GM23338 (cell line): ENCODE results near the gene GHDC. TPM values are rescaled to one million over a fixed set of nuclear protein-coding genes. Genes with fewer than 3 reads are reported as not detected.

ENCODE experiments used
- ATAC-seq: fragments of 200-7000 bp; cut with Tn5 transposase; 3 replicates; pipeline ENCODE4 v1.9.1; 2020
- DNase-seq: peaks from one replicate; pipeline ENCODE4 v3.0.0-alpha.2; 2015; ENCODE audit warnings: low spot score
- H2AFZ ChIP-seq: fragments of 200-600 bp; sonication (generic); 2 replicates; pipeline ENCODE4 v1.8.0; 2016; ENCODE audit warnings: antibody characterized with exemption, mild to moderate bottlenecking, moderate library complexity
- H3F3A ChIP-seq: fragments of 200-600 bp; sonication (generic); replicated peaks from 2 replicates; pipeline ENCODE4 v1.8.0; 2017; ENCODE audit warnings: antibody characterized with exemption, mixed run types, low read depth
- H3K27ac ChIP-seq: fragments of 200-600 bp; sonication (generic); 2 replicates; pipeline ENCODE4 v1.6.1; 2016; ENCODE audit warnings: low read depth
- H3K27me3 ChIP-seq: fragments of 200-600 bp; sonication (generic); 2 replicates; pipeline ENCODE4 v1.8.0; 2016; ENCODE audit warnings: mild to moderate bottlenecking, mixed run types, moderate library complexity; ENCODE audit not compliant: insufficient read depth
- H3K36me3 ChIP-seq: fragments of 200-600 bp; sonication (generic); 2 replicates; pipeline ENCODE4 v1.8.0; 2016; ENCODE audit warnings: mild to moderate bottlenecking; ENCODE audit not compliant: insufficient read depth
- H3K4me1 ChIP-seq: fragments of 200-600 bp; sonication (generic); 2 replicates; pipeline ENCODE4 v1.8.0; 2016; ENCODE audit warnings: mild to moderate bottlenecking, moderate library complexity; ENCODE audit not compliant: insufficient read depth
- H3K4me2 ChIP-seq: fragments of 200-600 bp; sonication (generic); 2 replicates; pipeline ENCODE4 v1.7.1; 2017; ENCODE audit warnings: mixed run types
- H3K4me3 ChIP-seq: fragments of 200-600 bp; sonication (generic); 2 replicates; pipeline ENCODE4 v1.6.1; 2016; ENCODE audit warnings: mixed run types
- H3K79me2 ChIP-seq: fragments of 200-600 bp; sonication (generic); replicated peaks from 2 replicates; pipeline ENCODE4 v1.8.0; 2017; ENCODE audit warnings: mild to moderate bottlenecking; ENCODE audit not compliant: insufficient read depth
- H3K9me2 ChIP-seq: fragments of 200-600 bp; sonication (generic); 2 replicates; pipeline ENCODE4 v1.8.0; 2017; ENCODE audit not compliant: insufficient read depth
- H4K20me1 ChIP-seq: fragments of 200-600 bp; sonication (generic); replicated peaks from 2 replicates; pipeline ENCODE4 v1.8.0; 2017; ENCODE audit warnings: mild to moderate bottlenecking; ENCODE audit not compliant: insufficient read depth
- H3K27ac Mint-ChIP-seq: 2 replicates; pipeline ENCODE4 v1.8.0; 2020; ENCODE audit warnings: inconsistent platforms, mild to moderate bottlenecking, moderate library complexity, mixed read lengths
- H3K27me3 Mint-ChIP-seq: 3 replicates; pipeline ENCODE4 v1.8.0; 2022; ENCODE audit warnings: low read depth, mild to moderate bottlenecking, moderate library complexity, mixed read lengths, inconsistent platforms; ENCODE audit not compliant: insufficient read depth, poor library complexity
- H3K36me3 Mint-ChIP-seq: 3 replicates; pipeline ENCODE4 v1.8.0; 2021; ENCODE audit warnings: low read depth, mild to moderate bottlenecking, inconsistent platforms, moderate library complexity, mixed read lengths
- H3K4me1 Mint-ChIP-seq: 3 replicates; pipeline ENCODE4 v1.8.0; 2020; ENCODE audit warnings: mild to moderate bottlenecking, inconsistent platforms, mixed read lengths
- H3K4me3 Mint-ChIP-seq: 3 replicates; pipeline ENCODE4 v1.8.0; 2021; ENCODE audit warnings: moderate library complexity, mild to moderate bottlenecking, inconsistent platforms, mixed read lengths
- H3K9me3 Mint-ChIP-seq: 3 replicates; pipeline ENCODE4 v1.8.0; 2020; ENCODE audit warnings: moderate library complexity, mild to moderate bottlenecking, inconsistent platforms, mixed read lengths
- CREB1 ChIP-seq: fragments of 250-450 bp; sonication (Bioruptor Pico); IDR thresholded peaks from 2 replicates; pipeline ENCODE4 v1.5.0; 2020; ENCODE audit warnings: low read depth, mild to moderate bottlenecking, moderate library complexity
- EZH2 ChIP-seq: fragments of 200-600 bp; sonication (generic); IDR thresholded peaks from one replicate; pipeline ENCODE4 v1.8.0; 2017; ENCODE audit warnings: antibody characterized with exemption, mild to moderate bottlenecking, low read depth; ENCODE audit not compliant: unreplicated experiment
- EZH2phosphoT487 ChIP-seq: fragments of 200-600 bp; sonication (generic); IDR thresholded peaks from one replicate; pipeline ENCODE4 v1.8.1; 2018; ENCODE audit warnings: antibody characterized with exemption; ENCODE audit not compliant: unreplicated experiment
- JUNB ChIP-seq: IDR thresholded peaks from one replicate; pipeline ENCODE4 v1.6.1; 2016; ENCODE audit warnings: antibody characterized with exemption; ENCODE audit not compliant: unreplicated experiment
- NANOG ChIP-seq: IDR thresholded peaks from 2 replicates; pipeline ENCODE4 v1.6.1; 2016; ENCODE audit warnings: antibody characterized with exemption, borderline replicate concordance
- POLR2AphosphoS5 ChIP-seq: IDR thresholded peaks from 2 replicates; pipeline ENCODE4 v1.6.1; 2016; ENCODE audit warnings: antibody characterized with exemption, low read depth
- STAT1 ChIP-seq: IDR thresholded peaks from one replicate; pipeline ENCODE4 v1.6.1; 2016; ENCODE audit warnings: antibody characterized with exemption; ENCODE audit not compliant: unreplicated experiment
- ZNF114 ChIP-seq: fragments of 250-450 bp; sonication (Bioruptor Pico); IDR thresholded peaks from 2 replicates; pipeline ENCODE4 v1.5.0; 2020; ENCODE audit warnings: mild to moderate bottlenecking, moderate library complexity
- ZNF331 ChIP-seq: fragments of 250-450 bp; sonication (Bioruptor Pico); IDR thresholded peaks from 2 replicates; pipeline ENCODE4 v1.5.0; 2020; ENCODE audit warnings: low read depth, mild to moderate bottlenecking, moderate library complexity
- polyA plus RNA-seq: library from polyadenylated mRNA; unstranded; fragments of >200 nt; fragmentation: Nextera tagmentation; extraction: Ambion mirVana; gene quantifications from 2 replicates; pipeline ENCODE4 v1.2.1, GENCODE V29; 2016
- total RNA-seq: library from RNA; depleted of rRNA; stranded (reverse); fragments of >200 nt; shearing (Covaris generic); gene quantifications from 2 replicates; pipeline ENCODE4 v1.2.3, GENCODE V29; 2014
- TF ChIP-seq, protein P1 (sequence below), 2 experiments: fragments of 200-600 bp in 1 of 2; sonication (generic) in 1 of 2; conservative IDR thresholded peaks; 2 replicates each; pipeline versions ENCODE4 v1.5.1 to v1.6.1; 2016 to 2017; ENCODE audit warnings: antibody characterized with exemption in 2 of 2, low read depth in 2 of 2, mild to moderate bottlenecking in 2 of 2, moderate library complexity in 1 of 2
- TF ChIP-seq, protein P2 (sequence below): fragments of 250-450 bp; sonication (Bioruptor Pico); IDR thresholded peaks from 2 replicates; pipeline ENCODE4 v1.5.0; 2020; ENCODE audit warnings: mild to moderate bottlenecking, moderate library complexity
- TF ChIP-seq, protein P3 (sequence below): IDR thresholded peaks from 2 replicates; pipeline ENCODE4 v1.6.1; 2016; ENCODE audit warnings: antibody characterized with exemption

The GHDC gene
- total and polyA plus RNA-seq, 2 experiments from 2014 or later: 4.0 to 13.8 TPM

DNA sequence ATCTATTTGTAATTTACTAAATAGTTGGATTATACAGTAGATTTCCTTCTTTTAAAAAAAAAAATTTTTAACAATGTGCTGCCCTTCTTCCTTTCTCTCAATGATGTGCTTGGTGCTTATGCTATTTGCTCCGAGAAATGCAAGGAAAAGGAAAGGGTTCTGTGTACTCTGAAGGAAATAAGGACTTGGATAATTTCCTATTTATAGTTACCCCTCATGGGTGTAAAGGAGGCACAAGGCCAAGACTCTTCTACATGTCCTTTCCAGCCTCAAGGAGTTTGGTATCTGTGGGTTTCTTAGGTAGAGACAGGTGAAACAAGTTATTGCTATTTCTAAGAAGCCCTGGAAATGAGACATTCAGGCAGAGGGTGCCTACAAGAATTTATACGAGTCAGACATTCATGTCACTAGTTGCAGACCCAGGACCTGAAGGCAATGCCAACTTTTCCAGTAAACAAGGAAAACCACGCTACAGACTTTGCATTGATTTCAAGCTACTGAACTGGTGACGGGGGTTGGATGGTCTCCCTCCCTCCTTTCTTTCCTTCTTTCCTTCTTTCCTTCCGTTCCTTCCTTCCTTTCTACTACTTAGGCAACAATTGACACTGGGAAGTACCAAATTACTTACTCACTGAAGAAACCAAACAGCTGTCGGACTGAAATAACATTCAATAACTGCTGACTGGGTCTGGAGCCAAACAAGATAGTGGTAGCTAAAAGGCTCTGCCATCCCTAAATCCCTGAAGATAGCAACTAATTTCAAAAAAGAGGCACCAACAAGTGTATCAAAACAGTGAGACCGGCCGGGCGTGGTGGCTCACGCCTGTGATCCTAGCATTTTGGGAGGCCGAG is 33.8 kb upstream of the GHDC start:
- Histone ChIP-seq H3K4me3 (no peak overlapping the region), H4K20me1 (no peaks in the 10 kb centered on the region), H3F3A (no peaks in the 10 kb centered on the region), H3K9me2 (no peaks in the 10 kb centered on the region), H3K36me3 (no peaks in the 10 kb centered on the region), H3K4me1 (no peaks in the 10 kb centered on the region), H3K27me3 (no peaks in the 10 kb centered on the region), H3K4me2 (no peak overlapping the region), H3K79me2 (peaks cover 16% of the 10 kb centered on the region; the same call in 1 of the 2 replicates), H2AFZ (no peak overlapping the region), H3K27ac (no peak overlapping the region; the same call in 1 of the 2 replicates)
- Mint-ChIP-seq H3K4me3 (no peak overlapping the region), H3K27me3 (peaks cover 2% of the 10 kb centered on the region), H3K9me3 (no peaks in the 10 kb centered on the region), H3K36me3 (peaks cover 14% of the 10 kb centered on the region), H3K4me1 (no peaks in the 10 kb centered on the region), H3K27ac (no peak overlapping the region)
- TF ChIP-seq CREB1: no peak
- no peak for TF ChIP-seq NANOG
- no peak for TF ChIP-seq ZNF331 (CRISPR knock-in tag)
- no peak for TF ChIP-seq EZH2
- TF ChIP-seq, protein P1, sequence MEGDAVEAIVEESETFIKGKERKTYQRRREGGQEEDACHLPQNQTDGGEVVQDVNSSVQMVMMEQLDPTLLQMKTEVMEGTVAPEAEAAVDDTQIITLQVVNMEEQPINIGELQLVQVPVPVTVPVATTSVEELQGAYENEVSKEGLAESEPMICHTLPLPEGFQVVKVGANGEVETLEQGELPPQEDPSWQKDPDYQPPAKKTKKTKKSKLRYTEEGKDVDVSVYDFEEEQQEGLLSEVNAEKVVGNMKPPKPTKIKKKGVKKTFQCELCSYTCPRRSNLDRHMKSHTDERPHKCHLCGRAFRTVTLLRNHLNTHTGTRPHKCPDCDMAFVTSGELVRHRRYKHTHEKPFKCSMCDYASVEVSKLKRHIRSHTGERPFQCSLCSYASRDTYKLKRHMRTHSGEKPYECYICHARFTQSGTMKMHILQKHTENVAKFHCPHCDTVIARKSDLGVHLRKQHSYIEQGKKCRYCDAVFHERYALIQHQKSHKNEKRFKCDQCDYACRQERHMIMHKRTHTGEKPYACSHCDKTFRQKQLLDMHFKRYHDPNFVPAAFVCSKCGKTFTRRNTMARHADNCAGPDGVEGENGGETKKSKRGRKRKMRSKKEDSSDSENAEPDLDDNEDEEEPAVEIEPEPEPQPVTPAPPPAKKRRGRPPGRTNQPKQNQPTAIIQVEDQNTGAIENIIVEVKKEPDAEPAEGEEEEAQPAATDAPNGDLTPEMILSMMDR (conservative IDR thresholded peaks at IDR 0.05; ENCODE audit: low read depth in 2 of 2): no peak
- DNase-seq (no peak), ATAC-seq (no peak)

DNA sequence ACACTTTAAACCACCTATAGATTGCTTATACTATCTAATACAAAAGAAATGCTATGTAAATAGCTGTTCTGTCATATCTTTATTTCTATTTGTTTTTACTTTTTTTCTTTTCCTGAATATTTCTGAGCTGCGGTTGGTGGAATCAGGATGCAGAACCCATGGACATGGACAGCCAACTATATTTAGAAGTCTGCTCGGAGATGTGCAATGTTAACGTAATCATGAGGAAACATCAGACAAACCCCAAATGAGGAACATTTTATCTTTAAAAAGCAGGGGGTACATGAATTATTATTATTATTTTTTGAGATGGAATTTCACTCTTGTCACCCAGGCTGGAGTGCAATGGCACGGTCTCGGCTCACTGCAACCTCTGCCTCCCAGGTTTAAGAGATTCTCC is 31.4 kb upstream of the GHDC start:
- ATAC-seq (no peak), DNase-seq (no peak)
- Histone ChIP-seq H3F3A (no peaks in the 10 kb centered on the region), H3K4me3 (no peak overlapping the region), H3K4me2 (no peak overlapping the region), H3K36me3 (no peaks in the 10 kb centered on the region), H4K20me1 (no peaks in the 10 kb centered on the region), H3K27me3 (no peaks in the 10 kb centered on the region), H3K4me1 (no peaks in the 10 kb centered on the region), H2AFZ (no peak overlapping the region), H3K79me2 (0 out of 2 replicates have a peak, but pooled peaks cover 4% of the 10 kb centered on the region), H3K9me2 (no peaks in the 10 kb centered on the region), H3K27ac (no peak overlapping the region)
- Mint-ChIP-seq H3K4me1 (no peaks in the 10 kb centered on the region), H3K4me3 (no peak overlapping the region), H3K27ac (no peak overlapping the region), H3K9me3 (no peaks in the 10 kb centered on the region), H3K27me3 (peaks cover 2% of the 10 kb centered on the region), H3K36me3 (peaks cover 22% of the 10 kb centered on the region)
- TF ChIP-seq EZH2phosphoT487 (no peak), POLR2AphosphoS5 (no peak), CREB1 (no peak), STAT1 (no peak), ZNF331 (CRISPR knock-in tag) (no peak), ZNF114 (CRISPR knock-in tag) (no peak), JUNB (no peak), NANOG (no peak), EZH2 (no peak)
- TF ChIP-seq, protein P2, sequence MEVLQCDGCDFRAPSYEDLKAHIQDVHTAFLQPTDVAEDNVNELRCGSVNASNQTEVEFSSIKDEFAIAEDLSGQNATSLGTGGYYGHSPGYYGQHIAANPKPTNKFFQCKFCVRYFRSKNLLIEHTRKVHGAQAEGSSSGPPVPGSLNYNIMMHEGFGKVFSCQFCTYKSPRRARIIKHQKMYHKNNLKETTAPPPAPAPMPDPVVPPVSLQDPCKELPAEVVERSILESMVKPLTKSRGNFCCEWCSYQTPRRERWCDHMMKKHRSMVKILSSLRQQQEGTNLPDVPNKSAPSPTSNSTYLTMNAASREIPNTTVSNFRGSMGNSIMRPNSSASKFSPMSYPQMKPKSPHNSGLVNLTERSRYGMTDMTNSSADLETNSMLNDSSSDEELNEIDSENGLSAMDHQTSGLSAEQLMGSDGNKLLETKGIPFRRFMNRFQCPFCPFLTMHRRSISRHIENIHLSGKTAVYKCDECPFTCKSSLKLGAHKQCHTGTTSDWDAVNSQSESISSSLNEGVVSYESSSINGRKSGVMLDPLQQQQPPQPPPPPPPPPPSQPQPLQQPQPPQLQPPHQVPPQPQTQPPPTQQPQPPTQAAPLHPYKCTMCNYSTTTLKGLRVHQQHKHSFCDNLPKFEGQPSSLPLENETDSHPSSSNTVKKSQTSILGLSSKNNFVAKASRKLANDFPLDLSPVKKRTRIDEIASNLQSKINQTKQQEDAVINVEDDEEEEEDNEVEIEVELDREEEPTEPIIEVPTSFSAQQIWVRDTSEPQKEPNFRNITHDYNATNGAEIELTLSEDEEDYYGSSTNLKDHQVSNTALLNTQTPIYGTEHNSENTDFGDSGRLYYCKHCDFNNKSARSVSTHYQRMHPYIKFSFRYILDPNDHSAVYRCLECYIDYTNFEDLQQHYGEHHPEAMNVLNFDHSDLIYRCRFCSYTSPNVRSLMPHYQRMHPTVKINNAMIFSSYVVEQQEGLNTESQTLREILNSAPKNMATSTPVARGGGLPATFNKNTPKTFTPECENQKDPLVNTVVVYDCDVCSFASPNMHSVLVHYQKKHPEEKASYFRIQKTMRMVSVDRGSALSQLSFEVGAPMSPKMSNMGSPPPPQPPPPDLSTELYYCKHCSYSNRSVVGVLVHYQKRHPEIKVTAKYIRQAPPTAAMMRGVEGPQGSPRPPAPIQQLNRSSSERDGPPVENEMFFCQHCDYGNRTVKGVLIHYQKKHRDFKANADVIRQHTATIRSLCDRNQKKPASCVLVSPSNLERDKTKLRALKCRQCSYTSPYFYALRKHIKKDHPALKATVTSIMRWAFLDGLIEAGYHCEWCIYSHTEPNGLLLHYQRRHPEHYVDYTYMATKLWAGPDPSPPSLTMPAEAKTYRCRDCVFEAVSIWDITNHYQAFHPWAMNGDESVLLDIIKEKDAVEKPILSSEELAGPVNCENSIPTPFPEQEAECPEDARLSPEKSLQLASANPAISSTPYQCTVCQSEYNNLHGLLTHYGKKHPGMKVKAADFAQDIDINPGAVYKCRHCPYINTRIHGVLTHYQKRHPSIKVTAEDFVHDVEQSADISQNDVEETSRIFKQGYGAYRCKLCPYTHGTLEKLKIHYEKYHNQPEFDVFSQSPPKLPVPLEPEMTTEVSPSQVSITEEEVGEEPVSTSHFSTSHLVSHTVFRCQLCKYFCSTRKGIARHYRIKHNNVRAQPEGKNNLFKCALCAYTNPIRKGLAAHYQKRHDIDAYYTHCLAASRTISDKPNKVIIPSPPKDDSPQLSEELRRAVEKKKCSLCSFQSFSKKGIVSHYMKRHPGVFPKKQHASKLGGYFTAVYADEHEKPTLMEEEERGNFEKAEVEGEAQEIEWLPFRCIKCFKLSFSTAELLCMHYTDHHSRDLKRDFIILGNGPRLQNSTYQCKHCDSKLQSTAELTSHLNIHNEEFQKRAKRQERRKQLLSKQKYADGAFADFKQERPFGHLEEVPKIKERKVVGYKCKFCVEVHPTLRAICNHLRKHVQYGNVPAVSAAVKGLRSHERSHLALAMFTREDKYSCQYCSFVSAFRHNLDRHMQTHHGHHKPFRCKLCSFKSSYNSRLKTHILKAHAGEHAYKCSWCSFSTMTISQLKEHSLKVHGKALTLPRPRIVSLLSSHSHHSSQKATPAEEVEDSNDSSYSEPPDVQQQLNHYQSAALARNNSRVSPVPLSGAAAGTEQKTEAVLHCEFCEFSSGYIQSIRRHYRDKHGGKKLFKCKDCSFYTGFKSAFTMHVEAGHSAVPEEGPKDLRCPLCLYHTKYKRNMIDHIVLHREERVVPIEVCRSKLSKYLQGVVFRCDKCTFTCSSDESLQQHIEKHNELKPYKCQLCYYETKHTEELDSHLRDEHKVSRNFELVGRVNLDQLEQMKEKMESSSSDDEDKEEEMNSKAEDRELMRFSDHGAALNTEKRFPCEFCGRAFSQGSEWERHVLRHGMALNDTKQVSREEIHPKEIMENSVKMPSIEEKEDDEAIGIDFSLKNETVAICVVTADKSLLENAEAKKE (CRISPR knock-in tag): no peak
- TF ChIP-seq, protein P3, sequence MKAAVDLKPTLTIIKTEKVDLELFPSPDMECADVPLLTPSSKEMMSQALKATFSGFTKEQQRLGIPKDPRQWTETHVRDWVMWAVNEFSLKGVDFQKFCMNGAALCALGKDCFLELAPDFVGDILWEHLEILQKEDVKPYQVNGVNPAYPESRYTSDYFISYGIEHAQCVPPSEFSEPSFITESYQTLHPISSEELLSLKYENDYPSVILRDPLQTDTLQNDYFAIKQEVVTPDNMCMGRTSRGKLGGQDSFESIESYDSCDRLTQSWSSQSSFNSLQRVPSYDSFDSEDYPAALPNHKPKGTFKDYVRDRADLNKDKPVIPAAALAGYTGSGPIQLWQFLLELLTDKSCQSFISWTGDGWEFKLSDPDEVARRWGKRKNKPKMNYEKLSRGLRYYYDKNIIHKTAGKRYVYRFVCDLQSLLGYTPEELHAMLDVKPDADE: no peak
